HG03108 (cell line): ENCODE results near the gene TTC28.
"Not testable (repeated sequence)": the region's sequence is repeated elsewhere in the genome, so short reads cannot be mapped to it uniquely, and the experiment has no call there.

ENCODE experiments used
- ATAC-seq: cut with Tn5 transposase; IDR thresholded peaks from one replicate; pipeline ENCODE4 v1.9.1; 2021; ENCODE audit warnings: moderate library complexity; ENCODE audit not compliant: unreplicated experiment

Gene TTC28

DNA sequence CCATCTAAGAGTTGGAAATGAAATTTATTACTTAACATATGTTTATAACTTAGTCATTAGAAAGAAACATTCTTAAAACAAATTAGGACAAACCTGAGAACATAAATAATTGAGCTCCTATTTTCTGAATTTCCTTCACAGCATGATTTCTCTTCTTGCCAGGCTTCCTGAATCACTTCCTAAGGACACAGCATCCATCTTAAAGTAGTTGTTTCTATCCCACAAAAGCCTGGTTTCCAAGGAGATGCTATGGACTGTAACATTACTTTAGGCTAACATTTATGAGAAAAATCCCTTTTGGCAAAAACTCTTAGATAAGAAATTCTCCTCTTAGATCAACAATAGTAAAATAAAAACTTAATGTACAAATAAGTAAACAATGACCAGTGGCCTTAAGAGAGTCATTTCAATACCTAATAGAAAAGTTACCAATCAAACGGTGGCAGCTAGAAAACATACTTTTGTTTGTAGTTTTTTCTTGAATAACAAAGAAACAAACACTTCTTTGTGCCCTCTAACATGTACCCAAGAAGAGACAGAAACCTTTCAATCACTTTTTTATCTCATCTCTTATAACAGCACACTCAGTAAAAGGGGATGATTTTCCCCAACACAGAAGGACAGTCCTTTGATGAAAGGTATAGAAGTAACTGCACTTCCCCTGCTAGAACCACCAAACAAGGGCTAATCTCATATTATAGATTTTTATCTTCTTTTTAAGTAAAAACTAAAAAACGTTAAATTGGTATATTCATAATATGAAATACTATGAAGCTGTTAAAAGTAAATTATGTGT is 74.5 kb downstream of the TTC28 start:
- no peak for ATAC-seq

DNA sequence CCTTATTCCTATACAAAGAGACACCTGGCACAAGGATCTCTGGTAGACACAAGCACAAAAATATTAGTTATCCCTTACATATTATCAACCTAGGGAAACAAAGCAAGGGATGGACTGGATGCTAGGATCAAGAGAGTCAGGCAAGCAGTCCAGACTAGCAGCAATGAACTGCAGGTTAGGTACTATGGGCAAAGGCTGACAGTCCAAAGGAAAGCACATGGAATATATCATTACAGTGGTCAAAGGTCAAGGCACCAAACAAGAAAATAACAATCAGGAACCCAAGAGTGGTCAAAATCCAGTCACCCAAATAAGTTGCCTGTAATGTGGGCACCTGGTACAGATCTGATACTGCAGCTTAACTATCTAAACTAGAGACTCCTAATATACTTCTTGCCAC is 77.7 kb downstream of the TTC28 start:
- ATAC-seq: no peak

DNA sequence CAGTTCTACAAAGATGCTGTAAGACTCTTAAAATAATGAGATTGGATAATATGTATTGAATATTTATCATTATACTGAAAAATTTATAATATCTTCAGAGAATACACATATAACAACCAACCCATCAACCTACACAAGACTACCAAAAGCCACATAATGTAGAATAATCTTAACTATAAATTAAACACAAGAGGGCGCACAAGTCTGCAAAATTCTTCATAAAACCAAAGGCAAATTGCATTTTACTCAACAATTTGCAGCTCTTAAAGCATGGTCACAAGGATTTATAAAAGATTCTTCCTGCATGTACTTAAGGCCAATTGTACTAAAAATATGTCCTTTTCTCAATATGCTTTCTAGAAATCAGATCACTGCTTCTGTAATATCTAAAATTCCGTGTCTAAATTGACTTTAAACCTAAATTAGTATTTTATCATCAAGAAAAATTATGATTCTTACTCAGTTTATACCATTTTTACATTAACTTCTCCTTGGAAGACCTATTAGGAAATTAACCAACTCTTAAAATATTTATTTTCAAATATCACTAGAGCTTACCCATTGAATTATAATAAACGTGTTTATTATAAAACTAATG is 79.0 kb downstream of the TTC28 start:
- ATAC-seq: no peak

DNA sequence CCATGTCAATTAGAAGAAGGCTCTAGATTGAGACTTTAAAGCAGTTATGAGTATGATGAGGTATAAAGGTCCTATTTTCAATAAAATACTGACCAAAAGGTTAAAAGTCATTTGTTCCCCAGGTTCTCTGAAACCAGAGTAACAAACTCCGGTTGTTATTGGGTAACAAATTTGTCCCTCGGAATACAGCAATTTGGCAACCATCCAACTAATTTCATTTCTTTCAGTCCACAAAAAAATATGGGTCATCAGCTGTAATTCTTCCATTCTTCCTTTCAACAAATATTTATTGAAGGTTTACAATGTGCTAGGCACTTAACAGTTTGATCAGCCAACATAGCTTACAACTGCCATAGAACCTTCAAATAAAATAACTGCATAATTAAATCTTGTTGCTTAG is 79.9 kb downstream of the TTC28 start:
- no peak for ATAC-seq

DNA sequence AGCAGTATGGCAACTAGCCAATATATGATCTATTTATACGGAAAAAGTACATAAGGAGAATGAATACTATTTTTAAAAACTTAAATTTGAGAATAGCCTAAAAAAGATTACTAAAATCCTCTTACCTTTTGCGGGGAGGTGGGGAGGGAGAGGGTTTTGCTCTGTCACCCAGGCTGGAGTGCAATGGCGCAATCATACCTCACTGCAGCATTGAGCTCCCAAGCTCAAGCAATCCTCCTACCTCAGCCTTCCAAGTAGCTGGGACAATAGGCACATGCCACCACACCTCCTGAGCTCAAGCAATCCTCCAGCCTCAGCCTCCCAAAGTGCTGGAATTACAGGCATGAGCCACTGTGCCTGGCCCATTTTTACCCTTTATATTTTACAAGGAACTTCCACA is 82.0 kb downstream of the TTC28 start:
- ATAC-seq: no peak

DNA sequence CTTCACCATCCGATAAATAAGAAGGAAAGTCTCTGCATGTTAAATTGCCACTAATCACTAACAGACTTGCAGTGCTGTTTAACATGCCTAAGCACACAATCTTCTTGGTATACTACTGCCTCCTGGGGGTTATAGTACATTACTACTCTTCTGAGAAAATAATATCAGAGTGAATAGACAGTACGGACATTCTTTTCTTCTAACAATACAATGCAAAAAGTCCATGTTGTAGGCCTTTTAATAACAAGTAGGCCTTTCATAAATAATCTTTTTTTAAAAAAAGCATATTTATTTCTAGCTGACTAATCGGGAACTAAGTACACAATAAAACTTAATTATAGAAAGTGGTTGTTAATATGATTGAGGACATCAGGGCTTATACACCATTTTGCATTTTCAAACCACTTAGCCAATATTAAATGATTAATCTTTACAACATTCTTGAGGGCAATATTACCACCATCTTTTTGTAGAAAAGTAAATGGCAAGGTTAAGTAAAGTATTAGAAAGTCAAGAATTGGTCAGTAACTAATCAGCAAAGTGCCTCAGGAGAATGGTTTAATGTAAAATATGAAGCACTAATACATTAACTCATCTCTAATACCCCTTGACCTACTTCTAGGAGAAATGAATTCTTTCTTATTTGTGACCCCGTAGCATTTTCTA is 84.7 kb downstream of the TTC28 start:
- no peak for ATAC-seq

DNA sequence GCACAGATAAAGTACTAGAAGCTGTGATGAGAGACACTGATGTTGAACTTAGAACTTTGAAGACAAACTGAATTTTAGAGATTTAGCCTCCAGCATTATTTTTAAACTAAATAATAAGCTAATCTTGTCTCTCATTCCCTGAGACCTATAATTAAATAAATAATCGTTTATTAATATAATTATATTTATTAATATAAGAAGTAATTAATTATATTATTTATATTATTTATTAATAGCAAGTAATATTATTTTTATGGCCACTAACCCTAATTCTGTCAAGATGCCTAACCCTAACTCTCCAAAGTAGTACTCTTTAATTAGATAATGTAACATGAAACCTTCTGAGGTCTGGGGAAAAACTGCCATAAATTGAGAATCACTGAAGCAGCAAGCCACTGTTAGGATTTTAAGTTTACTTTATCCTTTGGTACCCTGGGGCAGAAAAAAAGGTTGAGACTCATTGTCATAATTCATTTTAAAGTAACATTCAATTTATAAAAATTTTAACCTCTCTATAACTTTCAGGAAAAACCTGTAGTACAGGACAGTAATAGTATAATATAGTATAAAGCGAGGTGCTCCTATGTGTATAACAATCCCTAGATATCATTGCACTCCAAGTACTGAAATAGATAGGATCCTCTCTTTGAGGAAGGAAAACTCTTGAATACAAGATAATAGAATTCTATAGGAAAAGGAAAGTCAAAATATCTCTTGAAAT is 85.4 kb downstream of the TTC28 start:
- no peak for ATAC-seq

DNA sequence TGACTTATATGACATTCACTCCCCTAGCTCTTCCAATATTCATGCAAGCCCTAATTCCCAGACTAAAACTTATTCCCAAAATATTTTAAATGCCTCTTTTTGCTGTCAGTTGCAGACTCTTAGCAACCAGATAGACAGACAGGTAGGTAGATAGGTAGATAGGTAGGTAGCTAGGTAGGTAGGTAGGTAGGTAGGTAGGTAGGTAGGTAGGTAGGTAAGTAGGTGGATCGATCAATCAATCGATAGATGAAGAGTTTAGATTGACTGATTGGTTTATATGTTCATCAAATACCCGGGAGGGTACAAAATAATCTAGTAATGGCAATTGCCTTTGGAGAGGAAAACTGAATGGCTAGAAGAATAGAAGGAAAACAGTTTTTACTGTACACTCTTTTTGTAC is 86.3 kb downstream of the TTC28 start:
- ATAC-seq: no peak

DNA sequence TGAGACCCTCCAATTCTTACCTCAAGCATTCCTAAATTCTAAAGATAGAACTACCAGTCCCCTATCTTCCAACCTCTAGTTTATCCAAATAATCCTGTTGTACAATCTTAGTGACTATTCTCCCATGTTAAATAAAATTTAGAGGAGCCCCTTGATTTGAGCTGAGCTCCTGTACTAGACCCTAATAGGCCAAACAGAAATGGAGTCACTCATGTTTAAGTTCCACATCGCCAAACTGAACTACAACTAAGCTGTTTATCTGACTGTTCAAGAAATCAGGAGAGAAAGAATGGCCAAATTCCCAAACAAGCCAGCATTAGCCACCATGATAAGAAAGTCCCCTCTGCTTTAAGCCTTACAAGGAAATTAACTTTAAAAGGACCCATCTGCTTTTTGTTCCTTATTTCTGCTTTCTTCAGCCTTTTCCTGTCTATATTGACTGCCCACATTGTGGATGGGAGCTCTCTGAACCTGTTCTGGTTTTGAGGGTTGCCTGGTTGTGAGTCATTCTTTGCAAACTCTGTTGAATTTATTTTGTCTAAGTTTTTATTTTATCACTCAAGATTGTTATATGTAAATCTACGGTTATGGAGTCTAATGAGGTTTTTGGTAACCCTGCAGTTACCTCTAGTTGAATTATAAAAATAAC is 90.4 kb downstream of the TTC28 start:
- no peak for ATAC-seq

DNA sequence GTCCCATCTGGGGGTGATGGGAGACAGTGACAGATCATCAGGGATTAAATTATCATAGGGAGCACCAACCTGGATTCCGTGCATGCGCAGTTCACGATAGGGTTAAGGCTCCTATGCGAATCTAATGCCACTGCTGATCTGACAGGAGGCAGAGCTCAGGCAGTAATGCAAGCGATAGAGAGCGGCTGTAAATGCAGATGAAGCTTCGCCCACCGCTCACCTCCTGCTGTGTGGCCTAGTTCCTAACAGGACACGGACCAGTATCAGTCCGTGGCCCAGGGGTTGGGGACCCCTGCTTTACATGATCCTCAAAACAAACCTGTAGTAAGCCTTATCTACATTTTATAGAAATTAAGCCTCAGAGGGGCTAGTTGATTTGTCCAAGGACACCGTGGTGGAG is 94.3 kb downstream of the TTC28 start:
- ATAC-seq: no peak

DNA sequence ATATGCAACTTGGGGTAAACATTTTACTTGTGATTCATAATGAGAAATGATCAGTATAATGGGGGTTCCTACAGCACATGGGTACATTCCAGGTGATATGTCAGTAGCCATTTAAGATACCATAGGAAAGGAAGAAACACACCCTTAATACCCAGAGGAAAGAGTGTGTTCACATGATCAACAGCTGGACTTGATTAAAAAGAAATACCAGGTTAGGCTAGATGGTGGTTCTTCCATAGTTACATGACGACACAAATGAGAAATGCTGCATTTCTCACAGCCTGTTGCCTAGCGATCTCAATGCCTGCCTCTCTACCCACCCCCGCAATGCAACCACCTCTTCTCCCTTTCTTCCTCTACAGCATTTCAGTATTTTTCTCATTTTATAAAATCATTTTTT is 96.8 kb downstream of the TTC28 start:
- ATAC-seq: no peak

DNA sequence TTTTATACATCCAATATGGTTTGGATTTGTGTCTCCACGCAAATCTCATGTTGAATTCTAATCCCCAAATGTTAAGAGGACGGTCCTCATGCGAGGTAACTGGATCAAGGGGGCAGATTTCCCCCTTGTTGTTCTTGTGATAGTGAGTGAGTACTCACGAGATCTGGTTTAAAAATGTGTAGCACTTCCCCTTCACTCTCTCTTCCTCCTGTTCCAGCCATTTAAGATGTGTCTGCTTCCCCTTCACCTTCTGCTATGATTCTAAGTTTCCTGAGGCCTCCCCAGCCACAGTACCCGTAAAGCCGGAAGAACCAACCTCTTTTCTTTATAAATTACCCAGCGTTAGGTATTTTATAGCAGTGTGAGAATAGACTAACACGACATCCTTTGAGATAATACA is 98.6 kb downstream of the TTC28 start:
- no peak for ATAC-seq

DNA sequence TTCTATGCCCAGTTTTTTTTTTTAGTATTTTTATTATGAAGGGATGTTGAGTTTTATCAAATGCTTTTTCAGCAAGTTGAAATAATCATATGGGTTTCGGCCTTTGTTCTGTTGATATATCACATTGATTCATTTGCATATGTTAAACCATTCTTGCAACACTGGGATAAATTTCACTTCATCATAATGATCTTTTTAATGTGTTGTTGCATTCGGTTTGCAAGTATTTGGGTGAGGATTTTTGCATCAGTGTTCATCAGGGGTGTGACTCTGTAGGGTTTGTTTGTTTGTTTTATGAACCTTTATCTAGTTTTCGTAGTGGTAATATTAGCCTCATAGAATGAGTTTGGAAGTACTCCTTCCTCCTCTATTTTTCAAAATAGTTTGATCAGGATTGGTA is 103.5 kb downstream of the TTC28 start:
- no peak for ATAC-seq

DNA sequence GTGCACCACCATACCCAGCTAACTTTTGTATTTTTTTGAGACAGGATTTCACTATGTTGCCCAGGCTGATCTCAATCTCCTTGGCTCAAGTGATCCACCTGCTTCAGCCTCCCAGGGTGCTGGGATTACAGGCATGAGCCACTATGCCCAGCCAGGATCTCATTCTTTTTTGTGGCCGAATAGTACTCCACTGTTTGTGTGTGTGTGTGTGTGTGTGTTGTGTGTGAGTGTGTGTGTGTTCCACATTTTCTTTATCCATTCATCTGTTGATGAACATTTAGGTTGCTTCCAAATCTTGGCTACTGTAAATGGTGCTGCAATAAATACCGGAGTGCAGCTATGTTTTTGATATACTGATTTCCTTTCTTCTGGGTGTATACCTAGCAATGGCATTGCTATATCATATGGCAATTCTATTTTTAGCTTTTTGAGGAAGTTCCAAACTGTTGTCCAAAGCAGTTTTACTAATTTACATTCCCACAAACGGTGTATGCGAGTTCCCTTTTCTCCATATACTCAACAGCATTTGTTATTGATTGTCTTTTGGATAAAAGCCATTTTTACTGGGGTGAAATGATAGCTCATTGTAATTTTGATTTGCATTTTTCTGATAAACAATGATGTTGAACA is 105.4 kb downstream of the TTC28 start:
- no peak for ATAC-seq

DNA sequence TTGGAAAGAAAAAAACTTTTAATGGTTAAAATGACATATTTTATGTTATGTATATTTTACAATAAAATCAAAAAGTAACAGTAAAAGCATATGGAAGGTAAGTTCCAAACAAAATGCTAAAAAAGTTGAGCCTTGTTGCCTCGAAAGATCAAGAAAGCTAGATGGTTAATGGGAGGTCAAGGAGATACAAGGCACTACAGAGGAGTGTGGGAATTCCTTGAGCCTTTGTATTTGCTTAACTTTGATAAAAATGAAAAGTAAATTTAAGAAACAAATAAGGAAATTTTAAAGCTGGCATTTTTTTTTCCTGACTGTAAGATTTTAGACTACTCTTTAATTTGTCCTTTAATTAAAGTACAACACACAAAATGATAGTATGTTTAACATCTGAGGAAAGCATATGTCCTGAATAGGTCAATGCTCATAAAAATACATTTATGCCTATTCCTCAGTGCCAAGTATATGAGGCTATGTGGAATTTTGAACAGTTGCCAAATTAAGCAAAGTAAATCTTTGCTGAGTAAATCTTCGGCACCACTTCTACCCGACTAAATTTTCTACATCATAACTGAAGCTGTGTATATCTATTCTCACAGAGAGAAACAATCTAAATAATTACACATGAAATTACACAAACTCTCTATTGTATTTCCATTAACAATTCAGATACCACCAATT is 108.8 kb downstream of the TTC28 start:
- no peak for ATAC-seq

DNA sequence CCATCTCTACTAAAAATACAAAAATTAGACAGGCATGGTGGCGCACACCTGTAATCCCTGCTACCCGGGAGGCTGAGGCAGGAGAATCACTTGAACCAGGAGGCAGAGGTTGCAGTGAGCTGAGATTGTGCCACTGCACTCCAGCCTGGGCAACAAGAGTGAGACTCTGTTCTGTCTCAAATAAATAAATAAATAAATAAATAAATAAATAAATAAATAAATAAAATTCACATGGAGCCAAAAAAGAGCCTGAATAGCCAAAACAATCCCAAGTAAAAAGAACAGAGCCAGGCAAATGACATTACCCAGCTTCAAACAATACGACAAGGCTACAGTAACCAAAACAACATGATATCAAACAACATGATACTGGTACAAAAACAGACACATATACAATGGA is 110.7 kb downstream of the TTC28 start:
- ATAC-seq: not testable (repeated sequence)

DNA sequence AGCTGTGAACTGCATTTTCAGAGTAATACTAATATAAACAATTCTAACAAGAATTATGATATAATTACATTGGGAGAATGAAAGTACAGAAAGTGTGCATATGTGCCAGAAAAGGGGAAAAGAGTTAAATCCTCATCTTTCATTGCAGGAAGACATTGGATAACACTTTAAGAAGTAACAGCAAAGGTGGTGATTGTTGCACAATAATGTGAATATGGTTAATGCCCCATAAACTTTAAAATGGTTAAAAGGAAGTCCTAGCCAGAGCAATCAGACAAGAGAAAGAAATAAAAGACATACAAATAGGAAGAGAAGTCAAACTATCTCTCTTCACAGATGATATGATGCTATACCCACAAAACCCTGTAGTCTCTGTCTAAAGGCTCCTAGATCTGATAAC is 111.5 kb downstream of the TTC28 start:
- ATAC-seq: no peak

DNA sequence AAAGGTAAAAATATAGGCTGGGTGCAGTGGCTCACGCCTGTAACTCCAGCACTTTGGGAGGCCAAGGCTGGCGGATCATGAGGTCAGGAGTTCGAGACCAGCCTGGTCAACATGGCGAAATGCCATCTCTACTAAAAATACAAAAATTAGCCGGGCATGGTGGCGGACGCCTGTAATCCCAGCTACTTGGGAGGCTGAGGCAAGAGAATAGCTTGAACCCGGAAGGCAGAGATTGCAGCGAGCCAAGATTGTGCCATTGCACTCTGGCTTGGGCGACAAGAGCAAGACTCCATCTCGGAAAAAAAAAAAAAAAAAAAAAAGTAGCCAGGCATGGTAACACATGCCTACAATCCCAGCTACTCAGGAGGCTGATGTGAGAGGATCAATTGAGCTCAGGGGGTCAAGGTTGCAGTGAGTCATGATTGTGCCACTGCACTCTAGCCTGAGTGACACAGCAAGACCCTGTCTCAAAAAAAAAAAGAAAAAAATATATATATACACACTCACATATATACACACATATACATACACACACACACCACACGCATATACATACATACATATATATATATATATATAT is 112.6 kb downstream of the TTC28 start:
- ATAC-seq: not testable (repeated sequence)

DNA sequence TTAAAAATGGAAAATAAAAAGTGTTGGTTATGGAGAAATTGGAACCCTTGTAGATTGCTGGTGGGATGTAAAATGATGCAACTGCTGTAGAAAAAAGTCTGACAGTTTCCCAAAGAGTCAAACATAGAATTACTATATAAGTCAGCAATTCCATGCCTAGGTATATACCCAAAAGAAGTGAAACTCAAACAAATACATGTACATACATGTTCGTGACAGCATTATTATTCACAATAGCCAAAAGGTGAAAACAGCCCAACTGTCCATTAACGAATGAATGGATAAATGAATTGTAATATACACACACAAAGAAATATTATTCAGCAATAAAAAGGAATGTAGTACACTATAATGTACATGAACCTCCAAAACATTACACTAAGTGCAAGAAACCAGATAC is 116.0 kb downstream of the TTC28 start:
- no peak for ATAC-seq

DNA sequence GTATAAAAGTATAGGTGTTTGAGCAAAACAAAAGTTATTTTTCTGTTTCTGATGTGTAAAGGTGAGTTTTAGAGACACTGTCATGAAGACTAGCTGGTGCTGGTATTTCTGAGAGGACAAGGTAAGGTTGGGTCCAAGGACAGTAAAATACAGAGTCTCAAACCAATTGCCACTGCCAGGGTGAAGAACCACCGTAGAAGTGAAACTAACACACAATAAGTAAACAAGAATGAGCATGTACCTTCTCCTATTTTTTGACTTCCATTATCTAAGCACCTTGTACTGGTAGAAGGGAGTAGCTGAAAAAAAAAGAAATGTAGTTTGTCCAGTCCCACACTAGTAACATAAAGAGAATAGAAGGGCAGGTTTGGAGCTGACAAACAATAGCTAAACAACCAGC is 117.3 kb downstream of the TTC28 start:
- no peak for ATAC-seq
